ENCODE data around the gene SDK1. TPM values are rescaled to one million over a fixed set of nuclear protein-coding genes. Genes with fewer than 3 reads are reported as not detected.

SDK1 gene
- total RNA-seq, 1 donor: 0.27 TPM

- no peak overlapping the region for H3K4me3 ChIP-seq (ENCODE audit: low read depth, low read length)
- no peak for DNase-seq (ENCODE audit: low read depth)
- TF ChIP-seq, protein P1, sequence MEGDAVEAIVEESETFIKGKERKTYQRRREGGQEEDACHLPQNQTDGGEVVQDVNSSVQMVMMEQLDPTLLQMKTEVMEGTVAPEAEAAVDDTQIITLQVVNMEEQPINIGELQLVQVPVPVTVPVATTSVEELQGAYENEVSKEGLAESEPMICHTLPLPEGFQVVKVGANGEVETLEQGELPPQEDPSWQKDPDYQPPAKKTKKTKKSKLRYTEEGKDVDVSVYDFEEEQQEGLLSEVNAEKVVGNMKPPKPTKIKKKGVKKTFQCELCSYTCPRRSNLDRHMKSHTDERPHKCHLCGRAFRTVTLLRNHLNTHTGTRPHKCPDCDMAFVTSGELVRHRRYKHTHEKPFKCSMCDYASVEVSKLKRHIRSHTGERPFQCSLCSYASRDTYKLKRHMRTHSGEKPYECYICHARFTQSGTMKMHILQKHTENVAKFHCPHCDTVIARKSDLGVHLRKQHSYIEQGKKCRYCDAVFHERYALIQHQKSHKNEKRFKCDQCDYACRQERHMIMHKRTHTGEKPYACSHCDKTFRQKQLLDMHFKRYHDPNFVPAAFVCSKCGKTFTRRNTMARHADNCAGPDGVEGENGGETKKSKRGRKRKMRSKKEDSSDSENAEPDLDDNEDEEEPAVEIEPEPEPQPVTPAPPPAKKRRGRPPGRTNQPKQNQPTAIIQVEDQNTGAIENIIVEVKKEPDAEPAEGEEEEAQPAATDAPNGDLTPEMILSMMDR (IDR thresholded peaks at IDR 0.05; ENCODE audit: insufficient read depth, low read length): no peak
These were observed 329.0 kb downstream of the SDK1 start for GRCh38 chr7:3630081-3630480.

GRCh38 chr7:3634396-3634795 lies 333.3 kb downstream of the SDK1 start:
- TF ChIP-seq, protein P1 (IDR thresholded peaks at IDR 0.05; ENCODE audit: insufficient read depth, low read length): no peak
- no peak overlapping the region for H3K4me3 ChIP-seq (ENCODE audit: low read depth, low read length)
- no peak for DNase-seq (ENCODE audit: low read depth)

DNA sequence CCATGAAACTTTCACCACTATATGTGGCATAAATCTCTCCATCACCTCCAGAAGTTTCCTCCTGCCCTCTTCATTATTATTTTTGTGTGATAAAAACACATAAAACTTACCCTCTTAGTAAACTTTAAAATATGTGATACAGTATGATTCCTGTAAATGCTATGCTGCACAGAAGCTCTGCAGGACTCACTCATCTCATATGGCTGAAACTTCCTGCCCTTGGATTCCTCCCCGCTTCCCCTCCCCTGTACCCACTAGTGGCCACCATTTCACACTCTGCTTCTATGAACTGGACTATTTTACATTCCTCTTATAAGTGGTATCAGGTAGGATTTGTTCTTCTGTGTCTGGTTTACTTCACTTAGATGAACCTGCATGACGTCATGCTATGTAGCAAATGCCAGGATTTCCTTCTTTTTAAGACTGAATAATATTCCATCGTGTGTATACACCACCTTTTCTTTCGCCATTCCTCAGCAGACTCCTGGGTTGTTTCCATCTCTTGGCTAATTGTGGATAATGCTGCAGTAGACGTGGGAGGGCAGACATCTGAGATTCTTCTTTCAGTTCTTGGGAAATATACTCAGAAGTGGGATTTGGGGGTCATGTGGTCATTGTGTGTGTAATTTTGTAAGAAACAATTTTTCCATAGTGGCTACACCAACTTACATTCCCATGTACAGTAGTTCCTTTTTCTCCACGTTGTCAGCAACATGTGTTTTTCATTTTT lies 335.2 kb downstream of the SDK1 start:
- no peak for DNase-seq (ENCODE audit: low read depth)
- H3K4me3 ChIP-seq (ENCODE audit: low read depth, low read length): no peak overlapping the region
- TF ChIP-seq, protein P1 (IDR thresholded peaks at IDR 0.05; ENCODE audit: insufficient read depth, low read length): no peak

DNA sequence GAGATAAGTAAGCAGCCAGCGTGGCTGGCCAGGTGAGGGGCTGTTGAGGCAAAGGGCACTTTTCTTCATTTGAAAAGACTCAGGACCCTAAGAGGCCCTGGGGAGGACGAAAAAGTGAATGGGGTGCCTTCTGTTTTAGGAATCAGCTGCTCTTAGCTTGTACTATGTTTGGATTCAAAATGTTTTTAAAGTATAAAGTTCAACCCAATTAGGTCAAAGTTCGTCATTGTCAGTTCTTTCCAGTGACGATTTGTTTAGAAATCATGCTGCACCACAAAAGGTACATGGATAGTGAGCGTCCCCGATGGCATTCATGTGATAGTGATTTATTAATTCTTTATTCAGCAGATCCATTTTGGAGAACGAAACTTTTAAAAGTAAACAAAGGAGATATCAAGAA lies 338.2 kb downstream of the SDK1 start:
- H3K4me3 ChIP-seq (ENCODE audit: low read depth, low read length): no peak overlapping the region
- no peak for DNase-seq (ENCODE audit: low read depth)
- TF ChIP-seq, protein P1 (IDR thresholded peaks at IDR 0.05; ENCODE audit: insufficient read depth, low read length): no peak

GRCh38 chr7:3641582-3641981 lies 340.5 kb downstream of the SDK1 start:
- H3K4me3 ChIP-seq (ENCODE audit: low read depth, low read length): no peak overlapping the region
- no peak for DNase-seq (ENCODE audit: low read depth)
- TF ChIP-seq, protein P1 (IDR thresholded peaks at IDR 0.05; ENCODE audit: insufficient read depth, low read length): no peak

DNA sequence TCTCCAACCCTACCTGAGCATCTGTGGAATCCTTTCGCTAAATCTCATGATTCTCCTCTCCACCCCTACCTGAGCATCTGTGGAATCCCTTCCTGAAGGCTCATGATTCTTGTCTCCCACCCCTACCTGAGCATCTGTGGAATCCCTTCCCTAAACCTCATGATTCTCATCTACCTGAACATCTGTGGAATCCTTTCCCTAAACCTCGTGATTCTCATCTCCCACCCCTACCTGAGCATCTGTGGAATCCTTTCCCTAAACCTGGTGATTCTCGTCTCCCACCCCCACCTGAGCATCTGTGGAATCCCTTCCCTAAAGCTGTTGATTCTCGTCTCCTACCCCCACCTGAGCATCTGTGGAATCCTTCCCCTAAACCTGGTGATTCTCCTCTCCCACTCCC lies 342.0 kb downstream of the SDK1 start:
- no peak overlapping the region for H3K4me3 ChIP-seq (ENCODE audit: low read depth, low read length)
- no peak for DNase-seq (ENCODE audit: low read depth)
- TF ChIP-seq, protein P1 (IDR thresholded peaks at IDR 0.05; ENCODE audit: insufficient read depth, low read length): no peak

DNA sequence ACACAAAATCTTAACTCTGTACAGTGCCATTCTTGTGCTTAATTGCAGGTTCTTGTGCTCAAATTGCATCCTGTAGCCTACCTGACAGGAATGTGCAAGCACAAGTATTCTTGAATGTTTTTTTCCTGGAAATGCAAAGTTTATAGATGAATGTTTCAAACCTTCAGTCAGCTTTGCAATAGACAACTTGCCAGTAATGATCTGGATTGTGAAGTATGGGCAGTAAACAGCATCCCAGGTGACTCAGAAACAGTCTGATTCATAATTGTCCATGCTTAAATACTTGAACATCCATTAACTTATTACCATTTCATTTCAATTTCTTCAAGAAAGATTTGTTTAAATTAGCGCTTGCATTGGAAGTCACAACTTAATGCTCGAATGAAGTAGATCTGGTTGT lies 347.2 kb downstream of the SDK1 start:
- H3K4me3 ChIP-seq (ENCODE audit: low read depth, low read length): no peak overlapping the region
- no peak for DNase-seq (ENCODE audit: low read depth)
- TF ChIP-seq, protein P1 (IDR thresholded peaks at IDR 0.05; ENCODE audit: insufficient read depth, low read length): no peak

Data from fibroblast of the aortic adventitia (primary cell).